HG02840 (cell line): Measurements from ENCODE around the gene ISYNA1.

Source experiments
- ATAC-seq: cut with Tn5 transposase; IDR thresholded peaks from one replicate; pipeline ENCODE4 v1.9.1; 2021; ENCODE audit warnings: mild to moderate bottlenecking, moderate library complexity, moderate number of reproducible peaks; ENCODE audit not compliant: unreplicated experiment, low FRiP score

The ISYNA1 gene

DNA sequence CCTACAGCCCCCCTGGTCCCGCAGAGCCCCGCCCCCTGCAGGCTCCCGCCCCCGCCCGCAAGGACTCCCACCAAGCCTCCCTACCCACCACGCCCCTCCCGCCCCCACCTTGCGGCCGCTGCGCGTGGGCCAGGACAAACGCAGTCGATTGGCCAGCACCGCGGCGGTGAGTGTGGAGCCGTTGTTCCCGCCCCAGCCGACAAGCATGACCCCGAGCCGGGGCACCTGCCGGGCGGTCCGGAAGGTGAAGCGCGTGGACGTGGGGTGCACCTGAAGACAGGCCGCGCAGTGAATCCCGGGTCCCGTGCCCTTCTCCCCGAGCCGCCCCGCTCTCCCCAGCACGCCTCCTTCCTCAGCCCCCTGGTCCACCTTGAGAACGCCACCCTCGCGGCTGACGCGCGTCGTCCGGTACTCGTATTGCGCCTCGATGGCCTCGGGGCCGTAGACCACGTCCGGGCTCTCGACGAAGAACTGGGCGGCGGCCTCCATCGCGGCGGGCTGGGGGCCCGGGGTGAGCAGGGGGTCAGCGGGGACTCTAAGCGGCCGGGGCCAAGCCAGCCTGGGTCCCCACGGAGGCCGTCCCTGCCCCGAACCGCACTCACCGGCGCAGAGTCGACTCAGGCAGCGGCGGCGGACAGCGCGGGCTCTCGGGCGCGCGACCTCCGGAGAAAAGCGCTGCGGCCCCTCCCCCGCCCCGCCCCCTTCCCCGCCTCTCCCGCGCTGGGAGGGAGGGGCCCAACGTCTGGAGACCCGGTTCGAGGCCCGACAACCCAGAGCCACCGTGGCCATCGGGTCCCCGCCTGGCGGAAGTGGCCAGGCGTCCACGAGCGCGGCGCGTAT, at the start of gene ISYNA1:
ISYNA1 (minus strand) TSS at position 643 of the 840 bp plus-strand sequence; CDS start at position 489, 154 bp downstream.
- ATAC-seq, result no peak

GRCh38 chr19:18486746-18487145, 48.8 kb upstream of the ISYNA1 start:
- no peak for ATAC-seq

DNA sequence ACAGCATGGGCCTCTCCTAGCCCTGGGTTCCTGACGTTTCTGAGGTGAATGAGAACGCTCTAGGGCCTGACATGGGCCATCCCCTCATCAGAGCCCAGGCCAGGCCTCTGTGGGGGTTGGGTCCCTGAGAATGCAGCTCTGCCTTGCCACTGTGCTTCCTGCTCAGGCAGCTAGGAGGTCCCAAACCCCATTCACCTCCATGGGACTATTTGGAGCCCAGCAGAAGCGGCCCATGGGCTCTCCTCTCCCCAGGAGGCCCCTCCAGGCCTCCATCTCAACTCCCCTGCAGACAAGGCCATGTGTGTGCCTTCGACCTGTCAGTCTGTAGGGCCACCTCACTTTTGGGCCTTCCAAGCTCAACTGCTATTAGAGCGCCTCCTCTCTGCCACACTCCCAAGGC, 47.1 kb upstream of the ISYNA1 start:
- no peak for ATAC-seq

DNA sequence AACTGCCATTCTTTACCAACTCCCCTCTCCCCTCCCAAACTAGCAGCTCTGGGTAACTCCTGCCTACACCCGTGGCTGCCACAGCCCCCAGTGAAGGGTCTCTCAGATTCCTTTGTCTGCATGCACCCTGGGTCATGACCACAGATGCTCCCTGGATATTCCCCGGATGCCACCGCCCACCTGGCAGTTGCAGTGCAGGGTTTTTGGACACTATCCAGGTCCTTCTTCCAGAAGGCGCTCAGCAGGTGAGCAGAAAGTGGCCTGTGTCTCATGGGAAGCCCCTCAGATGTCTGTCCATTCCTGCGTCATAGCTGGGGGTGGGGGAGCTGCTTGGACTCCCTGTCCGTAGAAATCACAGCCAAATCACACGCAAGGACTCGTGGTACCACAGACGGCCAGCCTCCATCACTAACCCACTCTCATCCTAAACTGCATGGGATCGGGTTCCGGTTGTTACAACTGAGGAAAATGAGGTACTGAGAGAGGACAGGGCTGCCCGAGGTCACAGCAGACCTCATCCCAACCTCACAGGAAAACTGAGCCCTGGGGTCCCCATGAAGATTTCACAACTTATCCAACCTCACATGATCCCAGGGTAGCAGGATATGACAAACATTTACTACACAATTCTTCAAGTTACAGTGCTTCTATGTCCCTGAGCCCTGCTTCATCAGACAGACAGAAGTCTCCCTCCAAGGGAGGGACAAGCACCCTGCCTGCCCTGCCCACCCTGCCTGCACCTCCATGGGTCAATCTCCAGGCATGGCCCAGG, 45.4 kb upstream of the ISYNA1 start:
- no peak for ATAC-seq

DNA sequence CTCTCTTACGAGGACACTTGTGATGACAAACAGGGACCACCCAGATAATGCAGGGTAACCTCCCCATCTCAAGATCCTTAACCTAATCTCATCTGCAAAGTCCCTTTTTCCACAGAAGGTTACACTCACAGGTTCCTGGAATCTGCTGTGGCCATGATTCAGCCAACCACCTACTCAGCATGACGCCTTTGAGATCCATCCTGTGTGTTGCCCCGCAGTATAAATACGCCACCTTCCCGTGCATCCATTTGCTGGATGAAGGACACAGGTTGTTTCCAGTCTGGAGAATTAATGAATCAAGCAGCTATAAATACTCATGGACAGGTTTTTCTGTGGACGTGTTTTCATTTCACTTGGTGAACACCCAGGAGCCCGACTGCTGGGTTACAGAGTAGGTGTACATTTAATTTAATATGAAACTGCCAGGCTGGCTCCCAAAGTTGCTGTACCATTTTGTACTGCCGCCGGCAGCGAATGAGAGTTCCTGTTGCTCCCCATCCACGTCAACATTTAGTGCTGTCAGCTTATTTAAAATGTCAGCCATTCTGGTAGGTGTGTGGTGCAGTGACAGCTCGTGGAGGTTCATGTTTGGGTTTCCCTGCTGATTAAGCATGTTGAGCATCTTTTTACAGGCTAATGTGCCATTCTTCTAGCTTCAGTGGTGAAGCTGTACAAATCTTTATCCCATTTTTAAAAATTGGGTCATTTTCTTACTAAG, 43.7 kb upstream of the ISYNA1 start:
- ATAC-seq, result no peak

- no peak for ATAC-seq
These were observed 42.2 kb upstream of the ISYNA1 start for GRCh38 chr19:18480006-18480691.

DNA sequence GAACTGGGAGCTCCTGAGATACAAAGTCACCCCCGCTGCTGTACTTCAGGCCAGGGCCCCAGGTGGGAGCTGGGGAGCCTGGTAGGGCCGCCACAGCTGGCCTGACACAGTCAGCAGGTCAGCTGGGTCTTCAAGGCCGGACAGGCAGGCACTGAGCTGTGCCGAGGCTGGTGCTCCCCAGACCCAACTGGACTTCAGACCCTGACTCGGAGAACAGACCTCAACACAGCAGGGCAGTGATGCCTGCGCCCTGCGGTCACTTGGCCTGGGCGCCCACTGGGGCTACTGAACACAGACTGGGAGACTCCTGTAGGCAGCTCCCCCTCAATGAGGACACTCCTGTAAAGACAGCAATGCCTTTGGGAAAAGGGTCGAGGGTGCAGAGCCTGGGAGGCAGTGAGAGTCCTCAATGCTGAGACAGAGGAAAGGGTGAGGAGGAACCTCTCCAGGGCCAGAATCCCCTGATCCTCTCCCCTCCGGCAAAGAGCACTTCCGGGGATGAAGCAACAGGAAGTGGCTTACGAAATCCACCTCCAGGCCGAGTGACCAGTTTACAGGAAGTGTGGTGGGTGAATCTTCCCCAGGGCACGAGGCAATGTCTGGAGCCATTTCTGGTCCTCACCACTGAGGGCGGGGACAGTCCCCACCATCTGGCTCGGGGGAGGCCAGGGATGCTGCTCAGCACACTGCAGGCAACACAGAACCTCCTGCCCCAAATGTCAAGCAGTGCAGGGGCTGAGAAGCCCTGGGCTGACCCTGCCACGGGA, 40.8 kb upstream of the ISYNA1 start:
- no peak for ATAC-seq

DNA sequence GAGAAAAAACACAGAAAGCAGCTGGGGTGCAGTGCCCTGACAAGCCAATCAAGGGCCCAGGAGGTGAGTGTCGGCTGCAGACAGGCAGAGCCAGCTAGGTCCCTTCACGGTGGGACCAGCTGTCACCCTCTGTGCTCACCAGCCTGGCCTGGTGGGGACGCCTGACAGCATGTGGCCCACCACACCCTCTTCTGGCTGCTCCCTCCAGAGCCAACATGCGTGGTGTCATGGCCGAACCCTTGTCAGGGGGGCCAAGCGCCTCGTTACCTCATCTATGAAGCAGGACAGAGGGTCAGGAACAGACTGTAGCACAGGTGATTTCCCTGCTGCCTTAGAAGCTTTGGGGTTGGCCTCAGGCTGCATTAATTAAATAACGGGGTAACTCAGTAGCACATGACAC, 40.0 kb upstream of the ISYNA1 start:
- no peak for ATAC-seq

DNA sequence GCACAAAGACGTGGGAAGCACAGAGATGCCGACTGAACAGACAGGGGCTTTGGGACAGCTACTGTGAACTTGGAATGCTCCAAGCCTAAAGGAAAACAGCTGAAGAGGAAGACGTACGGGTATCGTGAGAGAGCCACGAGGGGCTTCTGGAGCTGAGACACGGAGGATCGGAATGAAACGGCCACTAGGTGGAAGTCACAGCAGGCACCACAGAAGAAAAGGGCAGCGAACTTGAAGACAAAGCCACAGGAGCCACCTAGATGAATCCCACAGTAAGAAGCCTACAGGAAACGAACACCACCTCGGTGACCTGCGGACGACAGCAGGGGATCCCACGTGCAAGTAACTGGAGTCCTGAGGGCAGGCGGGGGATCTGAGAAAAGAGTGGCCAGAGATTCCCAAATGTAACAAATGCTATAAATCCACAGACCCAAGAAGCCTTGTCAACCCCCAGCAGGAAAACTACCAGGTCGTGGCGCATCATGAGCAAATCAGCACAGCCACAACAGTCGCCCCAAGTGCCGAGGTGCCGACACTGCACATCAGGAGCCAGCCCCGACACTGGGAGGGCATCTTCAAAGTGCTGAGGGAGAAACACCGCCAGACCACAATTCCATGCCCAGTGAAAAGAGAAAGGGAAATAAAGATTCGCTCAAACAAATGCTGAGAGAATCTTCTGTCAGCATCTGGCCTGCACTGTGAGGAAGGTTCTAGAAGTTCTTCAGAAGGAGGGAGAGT, 39.3 kb upstream of the ISYNA1 start:
- no peak for ATAC-seq

DNA sequence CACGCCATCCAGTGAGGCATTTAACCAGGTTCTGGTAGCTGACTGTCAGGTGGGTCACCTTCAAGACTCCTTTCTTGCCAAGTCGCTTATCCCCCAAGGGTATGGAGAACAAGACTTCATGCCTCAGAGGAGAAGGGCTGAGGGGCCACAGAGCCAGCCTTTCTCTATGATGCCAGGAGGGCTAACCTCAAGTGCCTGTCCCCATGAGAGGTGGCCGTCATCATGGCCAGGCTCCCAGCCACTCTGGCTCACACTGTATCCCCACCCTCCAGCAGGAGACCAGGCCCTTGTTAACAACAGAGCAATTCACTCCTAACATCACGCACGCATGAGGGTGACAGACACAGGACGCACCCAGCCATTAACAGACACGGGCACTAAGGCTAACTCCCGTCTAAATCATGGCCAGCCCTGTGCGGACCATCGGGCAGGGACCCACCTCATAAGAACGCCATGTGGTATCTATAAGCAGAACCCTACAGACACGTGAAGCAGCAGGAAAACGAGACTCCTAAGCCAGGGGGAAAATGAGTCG, 38.6 kb upstream of the ISYNA1 start:
- ATAC-seq, result no peak

DNA sequence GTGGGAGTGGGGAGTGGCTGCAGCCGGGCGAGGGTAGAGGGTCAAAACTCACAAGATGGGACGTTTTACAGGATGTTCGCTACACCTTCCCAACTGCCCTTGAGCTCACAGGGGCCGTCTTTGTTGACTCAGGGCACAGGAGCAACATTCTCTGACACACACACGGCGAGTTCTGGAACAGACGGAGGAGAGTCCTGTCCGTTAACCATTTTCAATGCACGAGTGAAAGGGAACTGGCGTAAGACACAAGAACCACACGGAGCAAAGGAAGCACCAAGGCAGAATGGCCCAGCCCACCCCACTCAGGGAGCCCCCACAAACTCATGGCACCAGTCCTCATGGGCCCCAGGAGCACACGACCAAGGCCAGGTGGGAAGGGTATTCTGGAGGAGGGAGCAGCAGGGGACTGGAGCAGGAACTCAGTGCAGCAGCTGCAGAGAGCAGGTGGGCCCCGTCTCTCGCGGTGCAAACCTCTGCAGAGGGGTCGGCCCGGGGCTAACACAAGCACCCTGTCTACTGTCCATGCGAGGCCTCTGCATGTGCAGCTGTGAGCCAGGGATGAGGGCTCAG, 37.9 kb upstream of the ISYNA1 start:
- no peak for ATAC-seq

GRCh38 chr19:18475004-18475453, 37.1 kb upstream of the ISYNA1 start:
- ATAC-seq, result no peak

DNA sequence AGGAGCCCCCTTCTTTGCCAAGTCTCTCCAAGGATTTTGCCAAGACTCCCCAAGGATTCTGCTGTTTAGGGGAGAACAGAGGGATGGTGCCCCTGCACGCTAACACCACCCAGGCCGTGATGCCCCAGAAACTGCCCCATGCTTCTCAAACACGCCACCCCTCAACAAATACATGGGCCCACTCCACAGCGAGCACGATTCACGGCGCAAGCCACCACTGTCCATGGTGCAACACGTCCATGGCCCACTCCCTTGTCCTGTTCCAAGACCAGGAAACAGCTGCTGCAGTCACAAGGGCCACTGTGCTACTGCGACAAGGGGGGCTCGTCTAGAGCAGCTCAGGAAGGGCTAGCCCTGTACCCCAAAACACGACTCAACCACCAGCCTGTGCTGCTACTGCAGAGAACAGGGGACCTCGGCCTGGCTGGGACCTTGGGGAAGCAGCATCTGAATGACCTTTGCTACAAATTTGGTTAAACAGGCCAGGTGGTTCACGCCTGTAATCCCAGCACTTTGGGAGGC, 36.5 kb upstream of the ISYNA1 start:
- ATAC-seq, result no peak

GRCh38 chr19:18473706-18474087, 35.8 kb upstream of the ISYNA1 start:
- no peak for ATAC-seq

DNA sequence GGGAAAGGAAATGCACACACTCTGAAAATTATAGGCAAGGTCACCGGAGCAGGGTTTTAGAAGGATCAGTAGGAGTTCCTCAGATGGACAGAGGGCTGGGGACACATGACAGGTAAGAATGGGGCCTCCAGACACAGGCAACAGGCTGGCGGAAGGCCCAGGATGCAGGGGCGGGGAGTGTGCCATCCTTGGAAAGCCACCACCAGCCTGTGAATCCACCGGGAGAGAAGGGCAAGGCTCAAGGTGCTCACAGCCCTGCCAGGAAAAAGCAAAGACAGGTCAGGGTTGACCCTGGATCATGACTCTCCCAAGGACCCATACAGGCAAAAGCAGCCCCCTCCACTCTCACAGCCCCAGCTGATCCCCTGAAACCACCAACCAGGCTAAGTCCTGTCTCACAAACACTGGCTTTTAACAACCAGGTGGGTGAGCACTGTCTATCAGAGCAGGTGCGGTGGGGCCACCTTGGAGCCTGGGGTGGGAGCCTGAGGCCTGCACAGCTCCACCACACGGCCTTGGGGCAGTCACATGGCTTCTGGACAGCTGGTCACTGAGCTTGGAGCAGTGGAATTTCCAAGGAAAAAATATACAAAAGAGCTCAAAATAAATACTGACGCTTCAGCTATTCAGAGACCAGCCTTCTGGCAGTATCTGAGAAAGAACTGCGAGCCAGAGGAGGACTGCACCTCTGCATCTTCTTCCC, 35.2 kb upstream of the ISYNA1 start:
- ATAC-seq, result no peak

GRCh38 chr19:18470787-18471186, 32.9 kb upstream of the ISYNA1 start:
- no peak for ATAC-seq

- no peak for ATAC-seq
These were observed 31.3 kb upstream of the ISYNA1 start for GRCh38 chr19:18469069-18469846.
